Kidney glomerular epithelial cell (primary cell): Measurements from ENCODE around the gene OR2A12.
A peak's percentile ranks its signal among the peaks of the same experiment; 100 is the strongest.
"Not testable (repeated sequence)": the region's sequence is repeated elsewhere in the genome, so short reads cannot be mapped to it uniquely, and the experiment has no call there.

Experiments
- DNase-seq: peaks from one replicate; lab custom pipeline; 2025; lab: John Stamatoyannopoulos, UW

The OR2A12 gene, protein sequence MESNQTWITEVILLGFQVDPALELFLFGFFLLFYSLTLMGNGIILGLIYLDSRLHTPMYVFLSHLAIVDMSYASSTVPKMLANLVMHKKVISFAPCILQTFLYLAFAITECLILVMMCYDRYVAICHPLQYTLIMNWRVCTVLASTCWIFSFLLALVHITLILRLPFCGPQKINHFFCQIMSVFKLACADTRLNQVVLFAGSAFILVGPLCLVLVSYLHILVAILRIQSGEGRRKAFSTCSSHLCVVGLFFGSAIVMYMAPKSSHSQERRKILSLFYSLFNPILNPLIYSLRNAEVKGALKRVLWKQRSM

DNA sequence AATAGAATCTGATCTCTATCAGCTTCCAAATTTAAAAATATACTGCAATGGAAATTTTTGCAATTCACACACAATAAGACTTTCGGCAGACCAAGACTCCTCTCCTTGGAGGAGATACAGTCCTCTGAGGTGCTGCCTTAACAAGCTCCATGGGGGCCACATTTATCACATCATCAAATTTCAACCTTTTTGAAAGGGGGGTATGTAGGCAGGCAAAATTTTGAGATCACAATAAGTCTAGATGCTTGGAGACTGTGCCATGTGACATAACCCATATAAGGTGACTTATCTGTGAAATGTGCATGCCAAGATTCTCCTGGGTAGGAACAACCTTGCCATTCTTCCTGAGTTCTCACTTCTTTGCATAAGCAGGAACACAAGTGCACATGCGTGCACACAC is at the start of gene OR2A12:
TSS of gene OR2A12 (plus strand) at position 301 of the 400 bp plus-strand sequence. CDS start 8,830 bp downstream, outside the sequence.
- DNase-seq, result no peak

DNA sequence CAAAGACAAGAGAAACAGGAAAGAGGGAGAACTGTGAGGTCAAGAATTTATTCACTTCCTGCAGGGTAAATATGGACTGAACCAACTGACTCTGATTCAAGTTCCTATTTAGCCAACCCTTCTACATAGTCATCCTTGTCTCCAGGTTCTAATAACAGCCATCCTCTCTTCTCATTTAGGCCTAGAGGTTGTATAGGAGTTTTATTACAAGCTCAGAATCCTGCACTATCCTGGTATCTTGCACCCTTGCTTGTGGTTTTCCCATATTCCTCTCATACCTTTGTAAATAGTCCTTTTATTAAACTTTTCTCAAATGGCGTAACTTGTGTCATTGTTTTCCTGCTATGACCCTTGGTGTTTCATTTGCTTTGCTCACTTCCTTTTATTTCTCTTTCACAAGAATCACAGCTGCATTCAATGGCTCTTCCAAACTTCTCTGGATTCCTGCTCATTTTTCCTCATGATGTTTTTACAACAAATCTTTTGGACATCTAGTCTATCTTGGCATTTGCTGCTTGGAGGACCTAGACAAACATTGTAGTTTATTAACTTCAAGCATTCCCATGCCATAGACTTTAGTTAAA is 49.7 kb upstream of the OR2A12 start:
- no peak for DNase-seq

DNA sequence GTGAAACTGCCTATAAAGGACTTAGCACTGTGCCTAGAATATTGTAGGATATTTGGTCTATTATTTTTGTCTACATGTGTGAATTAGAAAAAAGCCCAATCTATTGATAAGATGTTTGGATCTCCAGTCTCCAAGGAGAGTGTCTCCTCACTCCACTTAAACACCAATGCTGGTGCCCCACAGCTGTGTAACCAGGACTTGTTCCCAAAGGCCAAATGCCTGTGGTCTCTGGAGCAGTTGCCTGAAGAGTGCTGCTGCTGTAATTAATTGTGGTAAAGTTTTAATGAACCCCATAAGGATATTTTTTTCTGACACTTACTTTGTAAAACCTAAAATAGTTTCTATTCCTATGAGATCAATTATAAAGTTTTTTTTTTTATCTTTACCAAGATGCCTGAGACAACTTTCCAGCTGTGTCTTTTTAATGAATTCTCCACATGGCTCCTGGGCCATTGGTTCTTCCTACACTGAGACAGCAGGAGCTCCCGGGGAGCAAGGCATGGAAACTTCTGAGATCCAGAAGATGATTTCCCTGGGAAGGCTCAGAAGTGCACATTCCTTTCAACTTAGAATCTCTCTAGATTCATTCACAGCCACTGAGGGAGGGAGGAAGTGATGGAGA is 48.6 kb upstream of the OR2A12 start:
- DNase-seq, result no peak

DNA sequence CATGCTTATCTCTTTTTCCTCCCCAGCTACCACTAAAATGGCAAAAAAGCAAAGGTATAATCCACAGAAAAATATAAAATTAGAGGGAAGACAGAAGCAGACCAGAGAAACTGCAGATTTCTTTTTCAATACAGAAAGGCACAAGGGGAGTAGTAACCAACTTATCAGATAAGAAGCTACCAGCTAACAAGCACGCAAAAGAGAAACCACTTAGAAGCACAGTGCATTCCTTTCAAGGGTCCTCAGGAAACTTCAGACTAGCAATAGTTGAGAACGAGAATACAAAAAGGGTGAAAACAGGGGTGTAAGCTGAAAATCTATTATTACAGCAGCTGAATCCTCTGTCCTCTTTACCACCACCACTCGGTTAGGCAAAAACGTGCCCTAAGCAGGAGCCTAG is 47.2 kb upstream of the OR2A12 start:
- no peak for DNase-seq

DNA sequence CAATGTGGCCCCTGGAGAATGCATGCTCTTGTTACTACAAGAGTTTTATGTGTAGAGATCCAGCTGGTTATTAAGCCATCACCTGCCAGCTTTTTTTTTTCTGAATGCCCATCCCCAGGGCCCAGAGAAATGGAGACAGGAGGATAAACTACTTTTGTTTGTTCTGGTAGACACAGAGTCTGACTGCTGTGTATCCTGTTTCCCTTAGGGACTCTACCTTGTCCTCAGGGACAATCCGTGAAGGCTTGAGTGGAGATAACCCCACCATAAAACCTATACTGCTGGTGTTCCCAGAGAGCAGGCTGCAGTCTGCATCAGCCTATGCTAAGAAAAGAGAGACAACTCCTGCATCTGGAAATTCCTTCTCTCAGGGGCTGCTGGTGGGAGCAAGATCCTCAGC is 37.4 kb upstream of the OR2A12 start, which contains the start of gene OR2A5:
TSS of gene OR2A5 (plus strand) at position 301 of the 400 bp plus-strand sequence. CDS start 1,454 bp downstream, outside the sequence.
- DNase-seq, result no peak

DNA sequence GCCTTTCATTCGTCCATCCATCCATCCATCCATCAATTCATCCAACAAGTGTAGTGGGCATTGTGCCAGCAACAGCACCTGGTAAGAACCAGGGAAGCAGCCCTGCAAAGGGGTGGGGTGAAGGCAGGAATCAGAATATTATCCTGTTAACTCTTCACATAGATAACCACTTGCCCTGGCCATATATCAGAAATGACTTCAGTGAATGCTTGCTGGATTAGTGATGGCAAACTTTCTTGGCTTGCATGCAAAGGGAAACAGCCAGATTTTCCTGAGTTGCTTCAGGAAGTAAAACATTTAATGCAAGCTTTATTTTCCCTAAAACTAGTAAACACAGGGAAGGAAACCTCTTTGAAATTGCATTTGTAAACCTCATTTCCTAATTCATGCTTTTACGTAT is 36.6 kb upstream of the OR2A12 start:
- no peak for DNase-seq

DNA sequence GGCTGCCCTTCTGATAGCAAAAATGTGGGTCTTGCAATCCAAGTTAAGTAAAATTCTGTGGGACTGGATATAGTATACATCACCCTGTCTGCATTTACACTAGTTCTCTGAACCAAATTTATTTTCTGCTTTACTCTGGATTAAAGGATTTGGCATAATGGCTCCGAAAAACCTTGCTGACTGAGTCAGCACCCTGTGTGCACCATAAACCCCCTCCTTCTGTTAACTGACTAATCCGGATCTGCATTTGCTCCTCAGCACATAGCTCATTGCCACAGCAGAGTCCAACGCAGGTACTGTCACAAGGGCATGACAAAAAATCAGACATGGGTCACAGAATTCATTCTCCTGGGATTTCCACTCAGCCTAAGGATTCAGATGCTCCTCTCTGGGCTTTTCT is 36.0 kb upstream of the OR2A12 start:
- DNase-seq, result no peak

DNA sequence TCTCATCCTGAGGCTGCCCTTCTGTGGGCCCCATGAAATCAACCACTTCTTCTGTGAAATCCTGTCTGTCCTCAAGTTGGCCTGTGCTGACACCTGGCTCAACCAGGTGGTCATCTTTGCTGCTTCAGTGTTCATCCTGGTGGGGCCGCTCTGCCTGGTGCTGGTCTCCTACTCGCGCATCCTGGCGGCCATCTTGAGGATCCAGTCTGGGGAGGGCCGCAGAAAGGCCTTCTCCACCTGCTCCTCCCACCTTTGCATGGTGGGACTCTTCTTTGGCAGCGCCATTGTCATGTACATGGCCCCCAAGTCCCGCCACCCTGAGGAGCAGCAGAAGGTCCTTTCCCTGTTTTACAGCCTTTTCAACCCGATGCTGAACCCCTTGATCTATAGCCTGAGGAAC is 35.2 kb upstream of the OR2A12 start:
- DNase-seq, result not testable (repeated sequence)

DNA sequence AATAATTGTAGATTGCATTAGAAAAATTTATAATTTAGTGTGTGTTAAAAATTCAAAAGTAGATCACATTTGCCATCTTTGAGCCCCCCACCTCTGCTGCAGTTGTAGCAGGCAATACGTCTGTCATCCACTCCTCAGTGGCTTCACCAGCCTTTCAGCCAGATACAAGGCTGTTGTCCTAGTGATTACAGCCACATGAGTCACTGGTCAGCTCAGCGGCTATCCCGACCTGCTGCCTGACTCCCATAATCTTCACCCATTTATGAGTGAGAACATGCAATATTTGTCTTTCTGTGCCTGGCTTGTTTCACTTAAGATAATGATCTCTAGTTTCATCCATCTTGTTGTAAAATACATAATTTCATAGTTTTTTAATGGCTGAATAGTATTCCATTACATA is 28.1 kb upstream of the OR2A12 start:
- DNase-seq, result peak; percentile 61

DNA sequence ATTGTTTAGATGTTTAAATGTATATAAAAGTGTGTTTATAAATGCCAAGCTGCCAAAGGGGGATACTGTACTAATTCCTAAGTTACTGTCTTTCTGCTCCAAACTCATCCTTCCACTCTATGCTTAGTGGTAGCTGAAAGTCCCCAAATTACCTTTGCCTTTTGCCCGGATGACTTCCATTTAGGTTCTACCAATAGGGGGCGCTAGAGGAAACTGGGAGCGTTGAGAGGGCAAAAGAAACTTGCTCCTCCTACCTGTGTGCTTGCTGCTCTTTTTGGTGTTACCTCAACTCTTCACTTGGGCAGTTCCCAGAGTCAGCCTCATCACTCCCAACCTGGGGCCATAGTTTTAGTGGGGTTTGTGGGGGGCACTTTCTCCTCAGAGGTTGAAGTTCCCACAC is 22.4 kb upstream of the OR2A12 start:
- DNase-seq, result no peak

DNA sequence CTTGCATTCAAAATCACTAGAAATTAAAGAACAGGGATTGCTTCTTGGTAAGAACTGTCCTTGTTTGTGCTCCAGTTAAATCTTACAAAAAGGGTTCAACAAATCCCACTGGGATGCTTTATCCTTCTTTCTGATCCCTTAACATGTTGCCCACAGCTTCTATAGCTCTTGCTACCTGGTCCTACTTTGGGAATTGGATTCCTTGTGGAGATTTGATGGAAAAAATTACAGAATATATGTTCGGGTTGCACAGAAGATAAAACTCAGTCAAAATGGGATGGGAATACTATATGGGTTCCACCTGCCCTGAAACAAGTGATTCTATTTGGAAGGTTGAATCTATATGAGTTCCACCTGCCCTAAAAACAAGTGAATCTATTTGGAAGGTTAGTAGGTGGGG is 16.6 kb upstream of the OR2A12 start, which contains the start of gene OR2A25:
TSS of gene OR2A25 (plus strand) at position 301 of the 400 bp plus-strand sequence. CDS start 4,409 bp downstream, outside the sequence.
- DNase-seq, result no peak

DNA sequence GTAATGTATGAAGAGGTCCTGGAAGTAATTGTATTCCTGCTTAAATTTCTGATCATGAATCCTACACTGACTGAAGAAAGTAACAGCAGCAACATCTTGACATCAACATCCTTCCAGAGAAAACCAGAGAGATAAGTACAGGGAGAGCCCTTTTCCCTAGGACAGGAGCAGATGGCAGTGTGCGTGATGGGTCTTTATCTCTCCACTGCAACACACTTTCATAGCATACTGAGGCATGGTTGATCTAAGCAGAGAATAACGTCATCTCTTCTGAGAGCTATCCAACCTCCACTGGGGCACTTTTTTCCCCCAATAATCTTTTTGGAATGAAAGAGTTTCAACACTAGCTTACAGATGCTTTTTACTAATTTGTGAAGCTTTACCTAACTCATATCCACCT is 16.1 kb upstream of the OR2A12 start:
- no peak for DNase-seq

DNA sequence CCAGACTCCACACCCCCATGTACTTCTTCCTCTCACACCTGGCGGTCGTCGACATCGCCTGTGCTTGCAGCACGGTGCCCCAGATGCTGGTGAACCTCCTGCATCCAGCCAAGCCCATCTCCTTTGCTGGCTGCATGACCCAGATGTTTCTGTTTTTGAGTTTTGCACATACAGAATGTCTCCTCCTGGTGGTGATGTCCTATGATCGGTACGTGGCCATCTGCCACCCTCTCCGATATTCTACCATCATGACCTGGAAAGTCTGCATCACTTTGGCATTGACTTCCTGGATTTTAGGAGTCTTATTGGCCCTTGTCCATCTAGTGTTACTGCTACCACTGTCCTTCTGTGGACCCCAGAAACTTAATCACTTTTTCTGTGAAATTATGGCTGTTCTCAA is 11.7 kb upstream of the OR2A12 start:
- DNase-seq, result no peak

DNA sequence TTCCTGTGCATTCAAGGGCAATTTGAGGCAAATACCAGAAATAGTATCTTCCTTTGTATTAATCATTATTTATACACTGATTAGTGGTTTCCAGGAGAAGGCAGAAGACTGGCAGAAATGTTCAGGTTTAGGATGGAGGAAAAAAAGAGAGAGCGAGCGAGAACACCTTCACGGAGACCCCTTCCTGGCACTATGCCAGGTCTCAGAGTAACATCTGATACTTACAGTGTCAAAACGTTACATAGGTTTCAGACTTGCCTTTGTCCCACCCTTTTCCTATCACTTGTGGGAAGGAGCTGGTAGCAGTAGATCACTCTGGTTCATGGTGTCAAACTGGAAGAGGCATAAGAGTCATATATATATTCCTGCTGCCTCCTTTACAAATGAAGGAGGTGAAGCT is 652 bp downstream of the OR2A12 start:
- DNase-seq, result no peak

DNA sequence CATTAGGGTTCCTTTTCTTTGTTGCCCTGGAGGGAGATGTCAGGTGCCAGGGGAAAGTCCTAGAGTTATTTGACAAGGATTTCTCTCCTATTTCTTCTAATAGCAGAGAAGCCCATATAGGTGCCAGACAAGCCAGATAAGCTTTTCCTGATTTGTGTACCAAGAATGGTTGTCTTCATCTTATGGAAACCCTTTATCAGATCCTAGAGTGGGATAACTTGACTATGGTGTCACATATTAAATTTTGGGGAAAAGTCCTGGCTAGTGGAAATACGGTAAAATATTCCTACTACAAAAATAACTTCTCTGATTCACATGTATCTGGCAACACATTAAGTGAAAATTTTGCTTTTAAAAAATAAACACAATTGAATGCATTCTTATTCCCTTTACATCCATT is 1.2 kb downstream of the OR2A12 start:
- no peak for DNase-seq

DNA sequence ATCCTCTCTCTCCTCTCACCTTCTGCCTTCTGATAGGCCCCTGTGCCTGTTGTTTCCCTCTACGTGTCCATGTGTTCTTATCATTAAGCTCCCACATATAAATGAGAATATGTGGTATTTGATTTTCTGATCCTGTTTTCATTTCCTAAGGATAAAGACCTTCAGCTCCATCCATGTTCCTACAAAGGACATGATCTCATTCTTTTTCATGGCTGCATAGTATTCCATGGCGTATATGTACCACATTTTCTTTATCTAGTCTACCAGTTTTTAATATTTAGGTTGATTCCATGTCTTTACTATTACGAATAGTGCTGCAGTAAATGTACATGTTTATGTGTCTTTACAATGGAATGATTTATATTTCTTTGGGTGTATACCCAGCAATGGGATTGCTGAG is 4.6 kb downstream of the OR2A12 start:
- DNase-seq, result no peak

DNA sequence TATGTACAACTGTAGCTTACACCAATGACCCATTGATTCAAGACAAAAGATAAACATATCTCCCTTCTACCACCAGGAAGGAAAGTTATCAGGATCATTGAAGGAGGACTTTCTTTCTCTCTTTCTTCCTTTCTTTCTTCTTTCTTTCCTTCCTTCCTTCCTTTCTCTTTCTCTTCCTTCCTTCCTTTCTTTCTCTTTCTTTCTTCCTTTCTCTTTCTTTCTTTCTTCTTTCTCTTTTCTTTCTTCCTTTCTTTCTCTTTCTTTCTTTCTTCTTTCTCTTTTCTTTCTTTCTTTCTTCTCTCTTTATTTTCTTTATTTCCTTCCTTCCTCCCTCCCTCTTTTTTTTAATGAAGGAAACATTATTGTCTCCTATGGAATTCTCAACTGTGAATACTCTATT is 12.7 kb downstream of the OR2A12 start:
- DNase-seq, result no peak

DNA sequence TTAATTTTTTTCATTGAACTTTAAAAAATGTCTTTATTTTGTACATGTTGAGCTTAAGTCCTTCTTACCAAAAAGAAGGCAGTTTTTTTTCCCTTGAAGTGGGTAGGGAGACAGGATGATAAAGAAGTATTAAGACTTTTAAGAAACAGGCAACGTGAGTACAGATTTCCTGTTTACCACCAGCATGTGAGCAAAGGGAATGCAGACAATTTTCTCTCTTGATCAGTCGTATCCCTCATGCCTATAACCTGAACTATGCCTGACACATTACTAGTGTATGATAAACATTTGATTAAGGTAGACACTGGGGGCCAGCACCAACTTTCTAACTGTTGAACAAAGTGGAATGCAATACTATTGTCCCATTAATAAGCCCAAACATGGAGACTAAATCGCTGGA is 14.5 kb downstream of the OR2A12 start:
- DNase-seq, result no peak

DNA sequence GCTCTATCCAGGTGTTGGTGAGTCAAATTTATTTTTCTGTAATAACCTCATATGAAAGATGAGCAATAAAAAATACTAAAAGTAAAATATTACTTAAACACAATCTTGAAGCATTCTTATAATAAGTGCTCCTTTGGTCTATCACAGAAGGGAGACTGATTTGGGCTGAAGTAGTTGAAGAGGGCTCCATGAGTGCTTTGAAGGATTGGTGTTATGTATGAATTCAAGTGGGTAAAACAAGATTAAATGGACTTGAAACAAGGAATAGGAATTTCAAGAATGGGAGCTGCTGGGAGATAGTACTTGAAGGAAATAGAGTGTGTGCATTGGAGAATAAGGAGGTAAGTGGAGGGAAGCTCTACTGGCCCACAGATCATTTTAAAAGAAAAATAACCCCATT is 16.0 kb downstream of the OR2A12 start:
- no peak for DNase-seq

DNA sequence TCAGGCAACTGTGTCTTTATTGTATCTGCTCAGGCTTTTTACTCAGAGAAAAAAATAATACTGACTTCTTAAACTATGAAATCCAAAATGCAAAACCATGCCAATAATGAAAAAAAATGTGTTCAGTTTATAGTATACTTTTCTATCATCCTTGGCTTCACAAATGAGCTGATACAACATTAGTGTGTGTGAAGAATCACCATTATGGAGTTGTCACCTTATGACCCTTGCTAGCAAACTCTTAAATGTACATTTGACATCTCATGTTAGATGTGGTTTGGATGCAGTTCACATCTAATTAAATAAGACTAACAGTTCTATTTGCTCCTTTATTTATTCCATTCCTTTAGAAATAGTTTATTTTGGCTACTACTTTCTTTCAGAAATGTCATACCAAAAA is 19.1 kb downstream of the OR2A12 start:
- no peak for DNase-seq

DNA sequence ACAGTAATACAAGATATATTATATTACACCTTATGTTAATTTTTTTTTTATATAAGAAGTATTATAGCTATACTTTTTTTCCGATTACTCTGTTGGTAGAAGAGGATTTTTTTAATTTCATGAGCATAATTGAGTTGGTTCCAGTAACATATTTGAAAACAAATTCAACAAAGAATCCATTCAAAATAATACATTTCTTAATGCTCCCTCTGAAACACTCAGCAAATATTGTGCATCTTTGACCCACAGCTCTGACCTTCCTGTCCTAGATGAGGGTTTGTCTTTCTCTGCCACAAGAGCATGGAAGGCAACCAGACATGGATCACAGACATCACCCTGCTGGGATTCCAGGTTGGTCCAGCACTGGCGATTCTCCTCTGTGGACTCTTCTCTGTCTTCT is 23.2 kb downstream of the OR2A12 start, which contains the start of gene OR2A2:
TSS of gene OR2A2 (plus strand) at position 301 of the 400 bp plus-strand sequence. CDS start at position 301, 0 bp downstream.
- DNase-seq, result no peak

DNA sequence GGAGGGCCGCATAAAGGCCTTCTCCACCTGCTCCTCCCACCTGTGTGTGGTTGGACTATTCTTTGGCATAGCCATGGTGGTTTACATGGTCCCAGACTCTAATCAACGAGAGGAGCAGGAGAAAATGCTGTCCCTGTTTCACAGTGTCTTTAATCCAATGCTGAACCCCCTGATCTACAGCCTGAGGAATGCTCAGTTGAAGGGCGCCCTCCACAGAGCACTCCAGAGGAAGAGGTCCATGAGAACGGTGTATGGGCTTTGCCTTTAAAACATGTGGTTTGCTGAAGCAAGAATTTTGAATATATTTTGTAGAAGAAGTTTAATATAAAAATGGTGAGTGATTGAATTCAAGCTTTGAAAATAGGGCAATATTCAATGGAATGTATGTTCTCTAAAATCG is 24.2 kb downstream of the OR2A12 start:
- no peak for DNase-seq

DNA sequence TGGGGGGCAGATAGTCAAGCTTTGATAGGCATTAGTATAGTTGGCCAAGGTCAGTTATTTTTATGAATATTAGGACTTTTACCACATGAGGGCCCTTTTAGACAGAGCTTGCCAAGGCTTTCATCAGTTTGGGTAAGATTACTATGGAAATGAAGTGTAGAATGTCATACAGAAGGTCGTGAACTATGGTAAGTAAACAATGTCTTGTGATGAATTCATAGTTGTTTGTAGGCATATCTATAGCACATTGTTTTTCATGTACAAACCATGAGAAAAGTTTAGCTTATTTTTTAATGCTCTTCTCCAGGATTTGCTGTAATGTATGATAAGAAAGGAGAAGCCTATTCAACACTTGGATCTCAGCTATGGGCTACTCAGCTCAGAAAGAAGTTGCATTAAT is 27.6 kb downstream of the OR2A12 start:
- no peak for DNase-seq
